Measurements from ENCODE around the gene NCAM2. TPM values are rescaled to one million over a fixed set of nuclear protein-coding genes. Genes with fewer than 3 reads are reported as not detected.

The NCAM2 gene
- polyA plus RNA-seq, 3 donors, result not detected

GRCh38 chr21:21002153-21002552 is 3.9 kb downstream of the NCAM2 start:
- Histone ChIP-seq H3K79me2 (ENCODE audit: insufficient read depth, low read length) (no peaks in the 10 kb centered on the region), H3K4me2 (replicated peaks; ENCODE audit: extremely low read depth, low read length, poor library complexity, severe bottlenecking) (no peak overlapping the region), H3K9me3 (replicated peaks in 1 of 2; ENCODE audit: control insufficient read depth in 1 of 2, insufficient read depth in 1 of 2, low read length in 2 of 2) (peaks cover 0 to 5% of the 10 kb centered on the region in 2 donors), H3K27ac (ENCODE audit: low read depth in 1 of 2, low read length in 2 of 2) (no peak overlapping the region), H3K4me3 (replicated peaks in 1 of 3; ENCODE audit: low read depth in 2 of 3, low read length in 3 of 3) (no peak overlapping the region), H3K27me3 (ENCODE audit: control insufficient read depth in 2 of 2, insufficient read depth in 2 of 2, low read length in 2 of 2) (peaks cover 16 to 20% of the 10 kb centered on the region in 2 donors), H2AFZ (ENCODE audit: insufficient read depth, low read depth, low read length, poor library complexity, severe bottlenecking) (no peak overlapping the region), H4K20me1 (ENCODE audit: insufficient read depth, low read length) (no peaks in the 10 kb centered on the region), H3K9ac (ENCODE audit: insufficient read depth, low read length, poor library complexity, severe bottlenecking) (no peak overlapping the region), H3K4me1 (ENCODE audit: control insufficient read depth in 1 of 2, insufficient read depth in 2 of 2, low read length in 2 of 2) (peaks cover 16 to 18% of the 10 kb centered on the region in 2 donors), H3K36me3 (replicated peaks in 1 of 2; ENCODE audit: control insufficient read depth in 1 of 2, insufficient read depth in 2 of 2, low read length in 2 of 2) (no peaks in the 10 kb centered on the region)
- WGBS (ENCODE audit: insufficient coverage), result 83% methylated on average over 1 of the region's 4 CpGs
- intact Hi-C loops (cut with micrococcal nuclease), result loop anchor here in 1 of 2 donors (5.0 kb wide), 1 partner anchor 100 kb away; no protein-coding TSS in a partner anchor
- Mint-ChIP-seq H3K9me3 (peaks cover 0 to 3% (median 0%) of the 10 kb centered on the region in 7 donors), H3K27me3 (ENCODE audit: low read depth in 3 of 3) (peaks cover 16 to 20% (median 18%) of the 10 kb centered on the region in 3 donors), H3K27ac (no peak overlapping the region), H3K36me3 (no peaks in the 10 kb centered on the region), H3K4me3 (no peak overlapping the region), H3K4me1 (peaks cover 17% of the 10 kb centered on the region)
- TF ChIP-seq CTCF (IDR thresholded peaks at IDR 0.05), result no peak
- no peak for DNase-seq

GRCh38 chr21:21003701-21004100 is 5.5 kb downstream of the NCAM2 start:
- H3K4me3 Mint-ChIP-seq, result no peak overlapping the region
- peaks cover 5 to 7% (median 6%) of the 10 kb centered on the region in 3 donors for H3K27me3 Mint-ChIP-seq (ENCODE audit: low read depth in 3 of 3)
- peak in 2 of 3 donors; percentile 7 to 10 for DNase-seq
- no peak overlapping the region for H2AFZ ChIP-seq (ENCODE audit: insufficient read depth, low read depth, low read length, poor library complexity, severe bottlenecking)
- WGBS (ENCODE audit: insufficient coverage), result no CpG with 5 or more reads among the region's 4 CpGs
- peak; percentile 60 for TF ChIP-seq CTCF (IDR thresholded peaks at IDR 0.05)
- intact Hi-C loops (cut with micrococcal nuclease), result loop anchor here in 1 of 2 donors (5.0 kb wide), 1 partner anchor 99 kb away; no protein-coding TSS in a partner anchor
- no peak overlapping the region for H3K27ac ChIP-seq (ENCODE audit: low read depth in 1 of 2, low read length in 2 of 2)
- H3K79me2 ChIP-seq (ENCODE audit: insufficient read depth, low read length), result no peaks in the 10 kb centered on the region
- H3K27me3 ChIP-seq (ENCODE audit: control insufficient read depth in 2 of 2, insufficient read depth in 2 of 2, low read length in 2 of 2), result peaks cover 7% of the 10 kb centered on the region in 2 donors
- peaks cover 4% of the 10 kb centered on the region in 2 donors for H3K4me1 ChIP-seq (ENCODE audit: control insufficient read depth in 1 of 2, insufficient read depth in 2 of 2, low read length in 2 of 2)
- no peak overlapping the region for H3K4me2 ChIP-seq (replicated peaks; ENCODE audit: extremely low read depth, low read length, poor library complexity, severe bottlenecking)
- H3K9ac ChIP-seq (ENCODE audit: insufficient read depth, low read length, poor library complexity, severe bottlenecking), result no peak overlapping the region
- no peak overlapping the region for H3K4me3 ChIP-seq (replicated peaks in 1 of 3; ENCODE audit: low read depth in 2 of 3, low read length in 3 of 3)
- no peak overlapping the region for H3K27ac Mint-ChIP-seq
- no peaks in the 10 kb centered on the region for H3K36me3 Mint-ChIP-seq
- peaks cover 6% of the 10 kb centered on the region for H3K4me1 Mint-ChIP-seq
- peaks cover 0 to 1% (median 0%) of the 10 kb centered on the region in 7 donors for H3K9me3 Mint-ChIP-seq
- H3K9me3 ChIP-seq (replicated peaks in 1 of 2; ENCODE audit: control insufficient read depth in 1 of 2, insufficient read depth in 1 of 2, low read length in 2 of 2), result no peaks in the 10 kb centered on the region
- no peaks in the 10 kb centered on the region for H4K20me1 ChIP-seq (ENCODE audit: insufficient read depth, low read length)
- H3K36me3 ChIP-seq (replicated peaks in 1 of 2; ENCODE audit: control insufficient read depth in 1 of 2, insufficient read depth in 2 of 2, low read length in 2 of 2), result no peaks in the 10 kb centered on the region

All from CD14-positive monocyte (primary cell).